Common myeloid progenitor, CD34-positive (primary cell): Measurements from ENCODE around the gene ADISSP.

ENCODE experiments used
- CTCF ChIA-PET: fragments of 350-600 bp; sonication (Branson Sonifier 250); formaldehyde crosslinking; loops from one replicate; lab custom pipeline; 2021; ENCODE audit warnings: antibody characterized with exemption; lab: Charles Lee
- POLR2A ChIA-PET: fragments of 350-600 bp; sonication (Branson Sonifier 250); formaldehyde crosslinking; loops from one replicate; lab custom pipeline; 2021; ENCODE audit warnings: antibody characterized with exemption; lab: Charles Lee
- DNase-seq, 3 donors: peaks; one replicate each; pipeline versions ENCODE4 v3.0.0 to v3.0.0-alpha.2; 2013
- H3K27ac ChIP-seq, 2 experiments: 1 replicate in 1 of 2; 2 replicates in 1 of 2; pipeline ENCODE4 v1.7.0; 2013; ENCODE audit warnings: inconsistent platforms in 2 of 2, low read length in 2 of 2, mild to moderate bottlenecking in 2 of 2, low read depth in 1 of 2, moderate library complexity in 1 of 2; ENCODE audit not compliant: severe bottlenecking in 2 of 2, insufficient read depth in 1 of 2, poor library complexity in 1 of 2
- H3K27me3 ChIP-seq, 5 experiments: replicated peaks in 2 of 5; 1 replicate in 3 of 5; 2 replicates in 2 of 5; pipeline versions ENCODE4 v1.6.1 to v1.7.0; 2013; ENCODE audit warnings: low read length in 4 of 5, mild to moderate bottlenecking in 2 of 5, moderate library complexity in 2 of 5, inconsistent platforms in 1 of 5; ENCODE audit not compliant: insufficient read depth in 5 of 5, control insufficient read depth in 4 of 5
- H3K36me3 ChIP-seq, 4 experiments: 1 replicate in 2 of 4; 2 replicates in 2 of 4; pipeline versions ENCODE4 v1.6.1 to v1.7.0; 2013; ENCODE audit warnings: low read length in 3 of 4, control low read depth in 1 of 4, mild to moderate bottlenecking in 1 of 4; ENCODE audit not compliant: control insufficient read depth in 4 of 4, insufficient read depth in 4 of 4
- H3K4me1 ChIP-seq, 4 experiments: 1 replicate in 3 of 4; 2 replicates in 1 of 4; pipeline versions ENCODE4 v1.6.1 to v1.7.1; 2013; ENCODE audit warnings: low read length in 3 of 4, mild to moderate bottlenecking in 3 of 4, control low read depth in 1 of 4, inconsistent platforms in 1 of 4, moderate library complexity in 1 of 4; ENCODE audit not compliant: control insufficient read depth in 4 of 4, insufficient read depth in 4 of 4; ENCODE audit errors: control extremely low read depth in 1 of 4
- H3K4me3 ChIP-seq, 7 experiments: 1 replicate in 4 of 7; 2 replicates in 3 of 7; pipeline versions ENCODE4 v1.5.1 to v1.7.0; 2013; ENCODE audit warnings: mild to moderate bottlenecking in 7 of 7, low read length in 6 of 7, moderate library complexity in 6 of 7, inconsistent platforms in 2 of 7, low read depth in 2 of 7, control low read depth in 1 of 7; ENCODE audit not compliant: insufficient read depth in 4 of 7, control insufficient read depth in 1 of 7; ENCODE audit errors: extremely low read depth in 1 of 7
- H3K9me3 ChIP-seq, 5 experiments: 1 replicate in 4 of 5; 2 replicates in 1 of 5; pipeline versions ENCODE4 v1.6.1 to v1.7.1; 2013; ENCODE audit warnings: low read length in 4 of 5, mild to moderate bottlenecking in 2 of 5, inconsistent platforms in 1 of 5, low read depth in 1 of 5, moderate library complexity in 1 of 5; ENCODE audit not compliant: control insufficient read depth in 4 of 5, insufficient read depth in 2 of 5; ENCODE audit errors: control extremely low read depth in 1 of 5
- WGBS: methylation state at CpG from one replicate; pipeline ENCODE4 v1.1.5; 2013; ENCODE audit not compliant: insufficient coverage; 5-methylcytosine and 5-hydroxymethylcytosine counted together

The ADISSP gene

GRCh38 chr20:3738111-3739053 lies 29.2 kb downstream of the ADISSP start:
- CTCF ChIA-PET, result interaction anchor here (0.6 to 3.5 kb wide), 4 partner anchors 11 to 22 kb away, joined by 3 to 14 read pairs (median 11); no protein-coding TSS in a partner anchor
- 86% methylated on average over 8 of the region's 11 CpGs for WGBS
- no peaks in the 10 kb centered on the region for H3K36me3 ChIP-seq
- H3K9me3 ChIP-seq, result no peaks in the 10 kb centered on the region
- H3K27ac ChIP-seq, result no peak overlapping the region
- H3K4me3 ChIP-seq, result no peak overlapping the region
- no peaks in the 10 kb centered on the region for H3K4me1 ChIP-seq
- H3K27me3 ChIP-seq, result peaks cover 0 to 5% (median 4%) of the 10 kb centered on the region in 5 experiments
- no peak for DNase-seq
- POLR2A ChIA-PET, result interaction anchor here (0.5 kb wide), 1 partner anchor 374 kb away, joined by 3 read pairs; no protein-coding TSS in a partner anchor

GRCh38 chr20:3735768-3736167 lies 31.8 kb downstream of the ADISSP start:
- Histone ChIP-seq H3K27me3 (peaks cover 0 to 28% (median 10%) of the 10 kb centered on the region in 5 experiments), H3K4me1 (peaks cover 0 to 6% (median 2%) of the 10 kb centered on the region in 4 experiments), H3K27ac (no peak overlapping the region), H3K4me3 (no peak overlapping the region), H3K9me3 (no peaks in the 10 kb centered on the region), H3K36me3 (no peaks in the 10 kb centered on the region)
- POLR2A ChIA-PET, result no interaction called here
- no peak for DNase-seq
- 95% methylated on average over 4 of the region's 4 CpGs for WGBS
- CTCF ChIA-PET, result interaction anchor here (1.1 to 2.1 kb wide), 5 partner anchors 12 to 25 kb away, joined by 3 to 11 read pairs (median 5); no protein-coding TSS in a partner anchor

GRCh38 chr20:3734111-3734843 lies 33.3 kb downstream of the ADISSP start:
- no peaks in the 10 kb centered on the region for H3K9me3 ChIP-seq
- H3K4me1 ChIP-seq, result peaks cover 0 to 6% (median 2%) of the 10 kb centered on the region in 4 experiments
- POLR2A ChIA-PET, result interaction anchor here (0.8 kb wide), 1 partner anchor 183 kb away, joined by 3 read pairs; no protein-coding TSS in a partner anchor
- DNase-seq, result no peak
- H3K36me3 ChIP-seq, result no peaks in the 10 kb centered on the region
- 88% methylated on average over 9 of the region's 12 CpGs for WGBS
- H3K4me3 ChIP-seq, result no peak overlapping the region
- H3K27ac ChIP-seq, result no peak overlapping the region
- H3K27me3 ChIP-seq, result peaks cover 0 to 29% (median 14%) of the 10 kb centered on the region in 5 experiments
- CTCF ChIA-PET, result interaction anchor here (1.1 kb wide), 1 partner anchor 24 kb away, joined by 3 read pairs; no protein-coding TSS in a partner anchor

GRCh38 chr20:3733119-3733995 lies 34.2 kb downstream of the ADISSP start:
- ChIA-PET CTCF (interaction anchor here (1.1 kb wide), 1 partner anchor 23 kb away, joined by 3 read pairs; no protein-coding TSS in a partner anchor), POLR2A (no interaction called here)
- H3K36me3 ChIP-seq, result no peaks in the 10 kb centered on the region
- peaks cover 0 to 38% (median 16%) of the 10 kb centered on the region in 5 experiments for H3K27me3 ChIP-seq
- peaks cover 0 to 6% (median 2%) of the 10 kb centered on the region in 4 experiments for H3K4me1 ChIP-seq
- 96% methylated on average over 16 of the region's 20 CpGs for WGBS
- no peak for DNase-seq
- H3K27ac ChIP-seq, result no peak overlapping the region
- H3K4me3 ChIP-seq, result no peak overlapping the region
- H3K9me3 ChIP-seq, result no peaks in the 10 kb centered on the region

GRCh38 chr20:3732327-3733118 lies 35.0 kb downstream of the ADISSP start, which contains the start of gene HSPA12B:
Gene HSPA12B (plus strand): TSS chr20:3732685. CDS start chr20:3738675, 5,990 bp downstream.
- peak within 1 kb of the TSS in 2 of 7 experiments; percentile 16 to 32 for H3K4me3 ChIP-seq
- WGBS, result 10% methylated on average over 49 of the region's 67 CpGs

More at GRCh38 chr20:3732327-3733118, 35.0 kb downstream of the ADISSP start, which contains the start of gene HSPA12B:
- ChIA-PET POLR2A (no interaction called here), CTCF (interaction anchor here (1.0 to 2.3 kb wide), 2 partner anchors 16 to 28 kb away, joined by 3 to 5 read pairs; no protein-coding TSS in a partner anchor)
- Histone ChIP-seq H3K9me3 (no peaks in the 10 kb centered on the region), H3K27ac (no peak within 1 kb of the TSS), H3K36me3 (no peaks in the 10 kb centered on the region), H3K4me1 (peaks cover 0 to 6% (median 2%) of the 10 kb centered on the region in 4 experiments), H3K27me3 (peaks cover 3 to 46% (median 16%) of the 10 kb centered on the region in 5 experiments)
- peak in 2 of 3 donors; percentile 38 to 43 for DNase-seq
